ENCODE results near the gene WFDC9. TPM values are rescaled to one million over a fixed set of nuclear protein-coding genes. Genes with fewer than 3 reads are reported as not detected.
"Not testable (repeated sequence)": the region's sequence is repeated elsewhere in the genome, so short reads cannot be mapped to it uniquely, and the experiment has no call there.

The WFDC9 gene
- total RNA-seq, 1 experiment from 2014 or later, result not detected

DNA sequence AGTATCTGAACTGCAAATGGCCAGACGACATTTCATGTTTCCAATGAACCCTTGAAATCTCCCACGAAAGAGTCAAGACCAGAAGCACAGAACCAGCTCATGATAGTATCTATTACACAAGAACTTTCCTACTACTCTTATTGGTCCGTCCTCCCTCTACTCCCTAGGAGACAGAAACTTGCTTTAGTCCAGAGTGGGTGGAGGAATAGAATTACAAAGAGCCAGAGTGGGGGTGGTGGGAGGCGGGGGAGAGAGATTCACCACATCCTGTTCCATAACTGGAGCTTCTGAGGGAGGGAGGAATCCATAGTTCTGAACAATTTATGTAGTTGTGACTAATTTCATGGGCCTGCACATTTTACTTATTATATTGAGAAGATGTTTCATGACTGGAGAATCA is 20.0 kb downstream of the WFDC9 start:
- in situ Hi-C loops (cut with HindIII; ENCODE audit: low pct_unique_long_range_greater_than_20kb, low sequenced_read_pairs), result no loop called here
- DNase-seq (ENCODE audit: low read depth, low spot score), result peak; percentile 17

DNA sequence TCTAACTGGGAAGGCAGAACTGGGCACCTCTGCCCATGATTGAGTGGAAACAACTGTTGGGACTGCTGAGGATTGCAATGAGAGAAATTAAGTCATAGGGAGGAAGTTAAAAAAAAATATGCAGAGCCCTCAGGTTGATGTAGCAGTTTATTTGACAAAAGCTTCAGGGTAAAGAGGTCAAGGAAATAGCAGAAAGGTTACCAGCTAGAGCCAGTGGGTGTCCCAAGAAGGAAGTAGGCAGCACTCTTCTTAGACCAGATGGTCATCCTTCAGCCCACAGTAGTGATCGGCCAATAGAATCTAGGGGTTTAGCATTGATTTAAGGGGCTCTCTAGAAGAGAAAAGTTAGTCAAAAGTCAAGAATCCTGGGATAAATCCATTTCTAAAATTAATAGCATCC is 23.3 kb downstream of the WFDC9 start:
- no peak for DNase-seq (ENCODE audit: low read depth, low spot score)
- in situ Hi-C loops (cut with HindIII; ENCODE audit: low pct_unique_long_range_greater_than_20kb, low sequenced_read_pairs), result no loop called here

DNA sequence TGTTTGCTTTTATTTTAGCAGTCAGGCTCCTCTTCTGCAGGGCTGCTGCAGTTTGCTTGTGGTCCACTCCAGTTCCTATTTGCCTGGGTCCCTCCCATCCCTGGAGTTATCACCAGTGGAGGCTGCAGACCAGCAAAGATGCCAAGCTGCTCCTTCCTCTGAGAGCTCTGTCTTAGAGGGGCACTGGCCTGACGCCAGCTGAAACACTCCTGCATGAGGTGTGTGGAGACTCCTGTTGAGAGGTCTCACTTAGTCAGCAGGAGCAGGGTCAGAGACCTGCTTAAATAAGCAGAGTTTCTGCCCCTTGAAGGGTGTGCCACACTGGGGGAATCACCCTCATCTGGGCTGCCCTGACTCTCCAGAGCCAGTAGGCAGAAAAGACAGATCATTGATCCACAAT is 35.8 kb downstream of the WFDC9 start:
- DNase-seq (ENCODE audit: low read depth, low spot score), result no peak
- in situ Hi-C loops (cut with HindIII; ENCODE audit: low pct_unique_long_range_greater_than_20kb, low sequenced_read_pairs), result no loop called here

GRCh38 chr20:45593498-45593897 is 37.6 kb downstream of the WFDC9 start:
- no peak for DNase-seq (ENCODE audit: low read depth, low spot score)
- in situ Hi-C loops (cut with HindIII; ENCODE audit: low pct_unique_long_range_greater_than_20kb, low sequenced_read_pairs), result no loop called here

- DNase-seq (ENCODE audit: low read depth, low spot score), result peak; percentile 80
- in situ Hi-C loops (cut with HindIII; ENCODE audit: low pct_unique_long_range_greater_than_20kb, low sequenced_read_pairs), result no loop called here
These were observed 38.4 kb downstream of the WFDC9 start for GRCh38 chr20:45592574-45593189.

GRCh38 chr20:45589725-45590124 is 41.4 kb downstream of the WFDC9 start:
- DNase-seq (ENCODE audit: low read depth, low spot score), result no peak
- in situ Hi-C loops (cut with HindIII; ENCODE audit: low pct_unique_long_range_greater_than_20kb, low sequenced_read_pairs), result no loop called here

DNA sequence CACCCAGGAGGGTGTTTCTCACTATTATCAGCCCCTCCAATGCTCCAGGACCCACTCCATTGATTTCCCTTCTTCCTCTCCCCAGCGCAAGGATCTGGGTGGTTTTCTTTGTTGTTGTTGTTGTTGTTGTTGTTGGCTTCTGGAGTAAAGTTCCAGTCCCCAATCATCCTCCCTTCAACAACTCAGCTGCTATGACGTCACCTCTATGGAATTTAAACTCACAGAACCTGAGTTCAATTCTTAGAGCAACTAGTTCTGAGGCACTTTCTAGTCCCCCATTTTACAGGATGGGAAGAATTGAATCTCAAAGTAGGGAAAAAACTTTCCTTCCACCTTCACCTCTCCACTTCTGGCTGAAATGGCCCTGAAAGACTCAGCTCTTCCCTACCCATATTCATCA is 42.3 kb downstream of the WFDC9 start:
- no peak for DNase-seq (ENCODE audit: low read depth, low spot score)
- in situ Hi-C loops (cut with HindIII; ENCODE audit: low pct_unique_long_range_greater_than_20kb, low sequenced_read_pairs), result no loop called here

DNA sequence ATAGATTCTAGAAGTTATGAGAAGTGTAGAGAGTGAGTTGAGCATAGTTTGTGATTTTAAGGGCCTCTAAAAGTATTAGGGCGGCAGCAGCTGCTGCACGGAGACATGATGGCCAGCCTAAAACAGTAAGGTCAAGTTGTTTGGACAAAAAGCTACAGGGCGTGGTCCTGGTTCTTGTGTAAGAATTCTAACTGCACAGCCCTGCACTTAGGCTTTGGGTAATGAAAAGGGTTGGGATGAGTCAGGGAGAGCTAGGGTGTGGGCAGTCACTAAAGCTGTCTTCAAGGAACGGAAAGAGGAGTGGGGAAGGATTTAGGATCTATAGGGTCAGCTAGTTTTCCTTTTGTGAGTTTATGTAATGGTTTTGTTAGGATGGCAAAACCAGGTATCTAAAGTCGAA is 45.1 kb downstream of the WFDC9 start:
- in situ Hi-C loops (cut with HindIII; ENCODE audit: low pct_unique_long_range_greater_than_20kb, low sequenced_read_pairs); DNase-seq (ENCODE audit: low read depth, low spot score): not testable (repeated sequence)

- in situ Hi-C loops (cut with HindIII; ENCODE audit: low pct_unique_long_range_greater_than_20kb, low sequenced_read_pairs); DNase-seq (ENCODE audit: low read depth, low spot score): not testable (repeated sequence)
These were observed 46.8 kb downstream of the WFDC9 start for GRCh38 chr20:45584294-45584693.

DNA sequence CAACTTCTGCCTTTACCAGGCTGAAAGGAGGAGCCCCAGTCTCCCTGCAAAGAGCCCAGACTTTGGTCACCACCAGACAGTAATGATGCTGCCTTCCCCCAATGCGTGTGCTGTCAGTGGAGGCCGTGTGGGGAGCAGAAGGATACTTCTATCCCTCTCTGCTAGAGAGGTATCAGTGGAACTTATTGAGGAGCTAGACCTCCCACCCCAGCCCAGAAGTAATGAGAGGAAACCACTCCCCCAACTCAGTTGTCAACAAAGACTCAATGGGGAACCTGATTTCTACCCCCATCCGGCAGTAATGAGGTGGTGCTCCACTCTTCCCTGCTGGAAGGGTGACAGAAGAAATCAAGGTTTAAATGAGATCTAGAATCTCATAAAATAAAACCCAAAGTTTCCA is 47.6 kb downstream of the WFDC9 start:
- in situ Hi-C loops (cut with HindIII; ENCODE audit: low pct_unique_long_range_greater_than_20kb, low sequenced_read_pairs), result no loop called here
- DNase-seq (ENCODE audit: low read depth, low spot score), result no peak

- no peak for DNase-seq (ENCODE audit: low read depth, low spot score)
- in situ Hi-C loops (cut with HindIII; ENCODE audit: low pct_unique_long_range_greater_than_20kb, low sequenced_read_pairs), result no loop called here
These were observed 49.4 kb downstream of the WFDC9 start for GRCh38 chr20:45581702-45582101.

- in situ Hi-C loops (cut with HindIII; ENCODE audit: low pct_unique_long_range_greater_than_20kb, low sequenced_read_pairs), result no loop called here
- no peak for DNase-seq (ENCODE audit: low read depth, low spot score)
These were observed 51.9 kb downstream of the WFDC9 start, which contains the start of gene WFDC8 for GRCh38 chr20:45579184-45579583. Gene WFDC8, minus strand, starts transcription at chr20:45579284. Its CDS starts 37 bp downstream, at chr20:45579247.

GRCh38 chr20:45578231-45578630 is 52.9 kb downstream of the WFDC9 start:
- no peak for DNase-seq (ENCODE audit: low read depth, low spot score)
- in situ Hi-C loops (cut with HindIII; ENCODE audit: low pct_unique_long_range_greater_than_20kb, low sequenced_read_pairs), result no loop called here

GRCh38 chr20:45576995-45577394 is 54.1 kb downstream of the WFDC9 start:
- no peak for DNase-seq (ENCODE audit: low read depth, low spot score)
- in situ Hi-C loops (cut with HindIII; ENCODE audit: low pct_unique_long_range_greater_than_20kb, low sequenced_read_pairs), result no loop called here

GRCh38 chr20:45575931-45576330 is 55.2 kb downstream of the WFDC9 start:
- in situ Hi-C loops (cut with HindIII; ENCODE audit: low pct_unique_long_range_greater_than_20kb, low sequenced_read_pairs), result no loop called here
- no peak for DNase-seq (ENCODE audit: low read depth, low spot score)

GRCh38 chr20:45569650-45570049 is 61.4 kb downstream of the WFDC9 start:
- in situ Hi-C loops (cut with HindIII; ENCODE audit: low pct_unique_long_range_greater_than_20kb, low sequenced_read_pairs); DNase-seq (ENCODE audit: low read depth, low spot score): not testable (repeated sequence)

- DNase-seq (ENCODE audit: low read depth, low spot score), result no peak
- in situ Hi-C loops (cut with HindIII; ENCODE audit: low pct_unique_long_range_greater_than_20kb, low sequenced_read_pairs), result no loop called here
These were observed 66.3 kb downstream of the WFDC9 start for GRCh38 chr20:45564760-45565276.
